Smooth muscle cell of the brain vasculature (primary cell): ENCODE results near the gene JOSD1.

Source experiments
- DNase-seq: peaks from one replicate; pipeline ENCODE4 v3.0.0-alpha.2; 2012; ENCODE audit warnings: low read depth, low spot score

Gene JOSD1

DNA sequence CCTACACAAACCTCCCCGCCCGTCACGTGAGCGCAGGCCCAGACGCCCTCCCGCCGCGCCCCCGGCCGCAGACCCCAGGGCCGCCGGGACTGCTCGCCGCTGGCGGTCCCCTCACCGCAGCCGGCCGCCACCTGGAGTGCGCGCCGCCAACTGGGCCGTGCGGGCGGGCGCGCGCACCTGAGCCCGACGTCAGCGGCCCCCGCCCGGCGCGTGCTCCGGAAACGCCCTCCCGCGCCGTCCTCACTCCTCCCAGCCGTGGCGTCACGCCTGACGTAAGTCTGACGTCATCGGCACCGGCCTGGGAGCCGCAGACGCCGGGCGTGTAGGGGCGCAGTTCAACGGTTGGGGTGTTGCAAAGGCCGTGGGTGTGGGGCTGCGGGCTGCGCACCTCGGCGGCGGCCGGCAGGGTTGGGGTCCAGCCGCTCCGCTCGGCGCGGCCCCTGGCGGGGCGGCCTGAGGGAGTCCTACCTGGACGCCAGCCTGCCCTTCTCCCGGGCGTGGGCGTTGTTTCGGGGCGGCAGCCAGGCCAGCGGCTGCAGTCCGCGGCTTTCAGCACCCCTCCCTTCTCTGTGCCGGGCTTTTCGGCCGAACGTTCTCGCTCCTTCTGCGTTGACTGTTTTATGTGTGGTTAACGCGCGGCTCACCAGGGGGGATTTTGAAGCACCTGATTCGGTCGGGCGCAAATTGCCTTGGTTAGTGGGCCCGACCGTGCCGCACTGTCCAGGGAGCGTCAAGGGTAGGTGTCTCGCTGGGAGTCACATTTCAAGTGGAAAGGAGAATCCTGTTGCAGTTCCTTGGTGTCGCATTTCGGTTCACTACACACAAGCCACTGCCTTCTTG lies at the start of gene JOSD1:
Gene JOSD1 (minus strand): TSS at position 155 of the 840 bp plus-strand sequence. CDS start 956 bp downstream, outside the sequence.
- DNase-seq = peak; percentile 82

DNA sequence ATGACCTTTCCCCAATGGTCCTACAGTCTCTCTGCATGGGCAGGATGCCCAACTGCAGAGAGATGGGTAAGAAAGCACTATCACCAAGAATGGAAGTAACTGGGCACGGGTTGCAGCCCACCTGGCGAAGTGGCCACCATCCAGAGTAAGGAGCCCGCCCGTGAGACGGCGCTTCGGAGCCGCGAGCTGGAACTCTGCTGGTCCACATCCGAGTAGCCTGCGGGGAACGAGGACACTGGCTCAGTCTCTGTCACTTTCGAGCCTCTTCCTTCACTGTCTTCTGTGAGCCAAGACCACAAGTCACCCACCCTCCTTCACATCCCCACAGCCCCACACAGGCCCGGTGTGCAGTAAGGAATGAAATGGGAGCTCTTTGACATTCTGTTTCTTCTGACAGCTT lies 49.4 kb upstream of the JOSD1 start:
- DNase-seq = no peak

DNA sequence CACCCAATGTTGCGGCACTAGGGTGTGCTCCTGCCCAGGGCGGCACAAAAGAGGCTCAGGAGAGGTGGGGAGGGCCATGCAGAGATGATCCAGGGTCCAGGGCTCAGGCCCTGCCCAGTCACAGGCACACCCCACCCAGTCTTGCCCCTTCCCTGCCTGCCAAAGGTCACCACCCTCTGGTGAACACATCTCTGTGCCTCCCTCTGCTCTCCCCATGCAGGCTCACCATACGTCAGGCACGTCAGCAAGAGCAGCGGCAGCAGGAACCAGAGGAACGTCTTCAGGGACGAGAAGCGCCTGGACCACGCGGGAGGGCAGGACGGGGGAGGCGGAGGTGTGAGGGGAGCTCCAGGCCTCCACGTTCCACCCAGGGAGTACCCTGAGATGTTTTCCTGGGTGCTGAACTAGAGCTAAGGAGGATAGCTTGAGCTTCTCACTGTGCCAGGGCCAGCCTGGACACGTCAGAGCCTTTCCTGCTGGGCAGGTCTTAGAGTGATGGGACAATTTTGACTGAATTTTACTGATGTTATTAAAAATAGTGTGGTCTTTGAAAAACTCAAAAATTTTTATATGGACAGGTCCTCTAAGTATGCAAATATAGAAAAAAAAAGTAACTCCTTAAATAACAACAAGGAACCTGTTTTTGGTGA lies 47.9 kb upstream of the JOSD1 start:
- DNase-seq = no peak

DNA sequence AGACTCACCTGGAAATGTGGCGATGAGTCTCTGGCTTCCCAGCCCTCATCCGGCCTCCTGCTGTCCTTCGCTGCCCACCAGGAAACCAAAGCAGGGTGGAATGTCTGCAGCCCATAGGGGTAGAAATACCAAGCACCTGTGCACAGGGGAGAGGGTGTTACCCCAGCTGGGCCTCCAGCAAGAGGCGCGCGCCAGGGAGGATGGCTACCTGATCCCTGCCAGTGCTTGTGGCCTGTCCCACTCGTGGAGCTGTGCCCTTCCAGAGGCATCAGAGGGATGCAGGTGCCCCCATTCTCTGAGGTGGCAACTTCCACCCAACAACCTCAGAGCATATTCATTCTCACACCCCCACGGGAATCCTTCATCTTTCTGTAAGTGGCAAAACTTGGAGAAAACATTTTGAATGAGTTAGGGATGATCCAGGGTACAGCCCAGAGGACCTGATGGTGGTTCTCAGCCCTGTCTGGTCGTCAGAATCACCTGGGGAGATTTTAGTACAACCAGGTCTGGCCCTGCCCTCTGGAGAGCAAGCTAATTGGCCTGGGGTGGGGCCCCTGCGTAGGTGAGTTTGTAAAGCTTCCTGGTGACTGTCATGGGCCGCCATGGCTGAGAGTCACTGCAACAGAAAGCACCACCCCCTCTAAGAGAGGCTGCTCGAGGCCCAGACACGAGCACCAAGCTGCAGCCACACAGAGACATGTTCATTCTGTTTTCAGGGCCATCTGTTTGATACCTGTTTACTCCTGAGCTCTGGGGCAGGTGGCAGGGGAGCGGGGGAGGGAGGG lies 45.1 kb upstream of the JOSD1 start:
- no peak for DNase-seq

DNA sequence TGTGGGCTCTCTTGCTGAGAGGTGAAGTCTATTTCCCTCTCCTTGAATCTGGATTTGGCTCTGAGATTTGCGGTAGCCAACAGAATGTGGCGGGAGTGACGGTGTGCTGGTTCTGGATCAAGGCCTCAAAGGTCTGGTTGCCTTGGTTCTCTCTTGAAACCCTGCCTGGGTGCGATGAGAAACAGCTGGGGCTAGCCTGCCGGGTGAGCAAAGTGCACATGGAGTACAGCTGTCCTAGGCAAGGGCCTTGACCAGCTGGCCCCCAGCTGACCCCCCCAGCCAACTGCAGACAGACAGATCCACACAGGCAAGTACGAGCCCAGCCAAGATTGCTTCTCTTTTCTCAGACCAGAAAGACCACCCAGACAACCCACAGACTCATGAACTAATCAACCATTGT lies 44.2 kb upstream of the JOSD1 start:
- no peak for DNase-seq

DNA sequence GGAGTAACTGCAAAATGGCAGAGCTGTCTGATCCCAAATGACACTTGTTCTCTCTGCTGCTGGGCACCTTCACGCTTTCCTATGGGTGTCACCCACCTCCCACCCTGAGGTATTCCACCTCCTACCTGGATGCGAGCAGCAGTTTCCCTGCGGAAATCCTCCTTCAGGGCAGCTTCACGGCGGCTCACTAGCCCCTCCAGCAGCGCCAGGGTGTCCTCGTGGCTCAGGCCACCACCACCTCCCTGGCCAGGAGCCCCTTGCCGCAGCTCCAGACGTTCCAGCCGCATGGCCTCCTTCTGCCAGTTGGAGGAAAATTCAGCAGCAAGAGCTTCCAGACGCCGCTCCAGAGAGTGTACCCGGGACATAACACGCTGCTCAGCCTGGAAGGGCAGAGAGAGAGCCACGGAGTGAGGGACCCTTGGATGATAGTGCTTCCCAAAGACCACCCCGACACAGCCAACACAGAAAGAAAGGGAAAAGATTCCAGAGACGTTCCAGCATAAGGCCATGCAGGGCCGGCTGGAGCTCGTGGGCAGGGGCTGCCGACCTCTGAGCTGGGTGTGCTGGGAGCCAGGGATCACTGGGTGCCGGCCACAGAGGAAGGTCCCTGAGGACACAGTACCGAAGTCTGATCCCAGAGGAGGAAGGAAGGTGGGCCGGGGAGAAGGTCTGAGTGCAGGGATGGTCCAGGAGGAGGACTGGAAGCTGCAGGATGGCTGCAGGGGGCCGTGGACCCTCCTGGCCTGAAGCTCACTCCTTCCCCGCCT lies 41.6 kb upstream of the JOSD1 start:
- DNase-seq = no peak

DNA sequence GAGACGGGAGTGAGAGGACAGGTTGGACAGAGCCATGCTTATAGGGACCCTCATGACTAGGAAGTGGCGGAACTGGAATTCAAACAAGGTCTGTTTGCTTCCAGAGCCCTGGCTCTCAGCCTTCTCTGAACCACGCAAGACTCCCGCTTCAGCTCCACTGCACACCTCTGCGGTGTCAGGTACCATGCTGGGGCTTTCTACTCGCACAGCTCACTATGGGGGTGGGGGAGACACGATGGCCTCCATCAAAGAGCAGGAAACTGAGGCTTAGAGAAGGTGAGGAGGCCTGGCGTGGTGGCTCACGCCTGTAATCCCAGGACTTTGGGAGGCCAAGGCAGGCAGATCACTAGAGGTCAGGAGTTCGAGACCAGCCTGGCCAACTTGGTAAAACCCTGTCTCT lies 40.8 kb upstream of the JOSD1 start:
- no peak for DNase-seq

DNA sequence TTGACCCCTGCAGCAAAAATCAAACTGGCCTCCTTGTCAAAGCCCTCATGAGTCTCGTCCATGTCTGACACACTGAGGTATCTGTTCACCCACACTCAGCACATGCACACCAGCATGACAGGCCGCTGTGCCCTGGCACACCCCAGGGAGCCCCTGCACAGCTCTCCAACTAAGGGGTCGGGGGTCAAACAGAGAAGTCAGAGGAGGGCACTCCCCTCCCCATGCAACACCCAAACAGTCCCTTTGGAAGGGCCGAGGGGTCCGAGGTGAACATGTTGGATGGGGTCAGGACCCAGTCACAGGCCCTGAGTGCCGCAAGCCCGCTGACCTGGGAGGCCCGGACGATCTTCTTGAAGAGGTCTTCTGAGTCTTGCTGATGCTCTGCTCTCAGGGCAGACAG lies 40.4 kb upstream of the JOSD1 start:
- no peak for DNase-seq

DNA sequence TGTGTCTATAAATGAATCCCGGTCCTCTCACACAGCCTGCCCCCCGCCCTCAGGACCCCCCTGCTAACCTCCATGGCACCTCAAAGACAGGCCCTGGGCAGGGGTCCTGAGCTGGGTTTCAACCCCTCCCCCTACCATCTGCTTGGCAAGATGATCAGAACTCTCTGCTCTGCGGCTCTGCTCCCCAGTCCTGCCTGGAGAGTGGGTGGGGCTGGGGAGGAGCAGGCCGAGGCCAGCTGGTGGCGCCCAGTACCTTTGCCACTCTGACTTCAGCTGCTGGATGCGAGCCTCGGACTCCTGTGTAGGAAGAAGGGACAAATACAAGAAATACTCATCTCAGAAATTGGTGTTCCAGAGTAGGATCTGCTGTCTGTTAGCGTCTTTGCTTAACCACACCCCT lies 40.0 kb upstream of the JOSD1 start:
- DNase-seq = no peak

DNA sequence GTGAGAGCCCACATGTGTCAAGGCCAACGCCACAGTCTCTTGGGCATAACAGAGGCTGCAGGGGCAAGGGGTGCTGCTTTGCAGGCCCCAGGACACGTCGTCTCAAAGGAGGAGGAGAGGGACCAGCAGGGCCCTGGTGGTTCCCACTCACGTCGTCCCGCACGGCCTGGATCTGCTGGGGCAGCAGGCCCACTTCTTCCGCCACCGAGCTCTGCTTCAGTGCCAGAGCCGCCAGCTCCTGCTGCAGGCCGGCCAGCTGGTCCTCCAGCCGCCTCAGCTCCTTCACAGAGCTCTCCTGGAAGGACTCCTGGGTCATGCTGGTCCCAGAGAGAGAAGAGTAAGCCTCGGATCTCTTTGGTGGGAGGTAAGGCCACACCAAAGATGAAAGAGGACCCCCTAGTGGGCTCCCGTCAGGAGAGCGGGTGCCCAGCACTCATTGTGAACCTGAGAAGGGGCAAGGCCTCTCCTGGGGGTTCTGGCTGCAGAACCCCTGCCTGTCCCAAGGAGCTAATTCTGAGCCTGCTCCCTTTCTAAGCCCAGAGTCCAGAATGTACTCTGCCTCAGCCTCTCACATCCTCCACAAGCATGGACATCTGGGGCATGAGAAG lies 39.5 kb upstream of the JOSD1 start:
- no peak for DNase-seq

DNA sequence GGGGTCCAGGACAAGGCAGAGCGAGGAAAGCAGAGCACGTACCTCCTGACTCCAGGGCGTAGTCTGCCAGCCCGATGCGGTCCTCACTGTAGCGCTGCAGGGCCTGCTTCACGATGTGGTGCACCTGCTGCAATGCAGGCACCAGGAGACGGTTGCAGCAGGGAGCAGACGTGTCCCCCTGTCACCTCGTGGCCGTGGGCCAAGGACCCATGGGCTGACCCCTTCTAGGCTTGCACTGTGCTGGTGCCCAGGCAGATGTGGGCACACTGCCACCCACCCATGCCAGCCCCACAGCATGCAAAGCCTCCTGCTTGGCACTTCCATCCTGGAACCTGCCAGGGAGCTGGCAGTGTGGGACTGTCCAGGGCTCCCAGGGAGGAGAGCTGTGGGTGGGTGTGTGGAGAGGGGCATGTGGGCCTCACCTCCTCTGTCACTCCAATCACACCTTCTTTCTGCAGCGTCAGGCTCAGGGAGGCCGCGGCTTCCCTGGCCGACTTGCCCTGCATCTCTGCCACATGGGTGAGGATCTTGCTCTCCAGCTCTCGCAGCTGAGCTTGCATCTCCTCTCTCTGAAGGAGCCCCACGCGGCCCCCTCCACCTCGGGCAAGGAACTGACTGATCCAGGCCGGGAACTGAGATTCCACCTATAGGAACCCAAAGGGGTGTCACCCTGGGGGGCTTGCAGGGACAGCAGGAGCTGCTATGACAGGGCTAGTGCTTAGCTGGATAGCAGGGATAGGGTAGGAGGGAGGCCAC lies 38.7 kb upstream of the JOSD1 start:
- no peak for DNase-seq

DNA sequence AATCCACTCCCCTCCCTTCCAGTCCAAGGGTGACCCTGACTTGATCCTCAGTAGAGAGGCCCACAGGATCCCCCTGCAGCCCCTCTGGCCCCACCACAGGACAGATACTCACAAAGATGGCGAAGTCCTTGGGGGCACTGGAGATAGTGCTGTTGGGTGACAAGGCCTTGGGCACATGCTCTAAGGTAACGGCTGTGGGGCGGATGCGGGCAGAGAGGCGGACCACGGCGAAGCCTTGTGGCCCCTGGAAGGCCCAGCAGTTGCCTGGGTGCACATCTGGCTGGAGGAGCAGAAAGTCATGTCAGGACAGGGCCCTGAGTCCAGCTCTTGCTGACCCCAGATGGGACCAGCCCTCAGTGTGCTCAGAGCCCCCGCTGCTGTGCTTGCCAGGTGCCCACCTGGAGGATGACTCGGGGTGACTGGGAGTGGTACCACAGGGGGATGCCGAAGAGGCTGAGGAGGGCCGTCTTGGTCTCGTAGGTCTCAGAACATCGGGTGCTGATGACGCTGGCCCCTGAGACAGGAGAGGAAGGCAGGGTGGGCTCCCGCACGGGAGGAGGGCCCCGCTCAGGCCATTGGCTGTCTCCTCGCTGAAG lies 37.8 kb upstream of the JOSD1 start:
- DNase-seq = no peak

DNA sequence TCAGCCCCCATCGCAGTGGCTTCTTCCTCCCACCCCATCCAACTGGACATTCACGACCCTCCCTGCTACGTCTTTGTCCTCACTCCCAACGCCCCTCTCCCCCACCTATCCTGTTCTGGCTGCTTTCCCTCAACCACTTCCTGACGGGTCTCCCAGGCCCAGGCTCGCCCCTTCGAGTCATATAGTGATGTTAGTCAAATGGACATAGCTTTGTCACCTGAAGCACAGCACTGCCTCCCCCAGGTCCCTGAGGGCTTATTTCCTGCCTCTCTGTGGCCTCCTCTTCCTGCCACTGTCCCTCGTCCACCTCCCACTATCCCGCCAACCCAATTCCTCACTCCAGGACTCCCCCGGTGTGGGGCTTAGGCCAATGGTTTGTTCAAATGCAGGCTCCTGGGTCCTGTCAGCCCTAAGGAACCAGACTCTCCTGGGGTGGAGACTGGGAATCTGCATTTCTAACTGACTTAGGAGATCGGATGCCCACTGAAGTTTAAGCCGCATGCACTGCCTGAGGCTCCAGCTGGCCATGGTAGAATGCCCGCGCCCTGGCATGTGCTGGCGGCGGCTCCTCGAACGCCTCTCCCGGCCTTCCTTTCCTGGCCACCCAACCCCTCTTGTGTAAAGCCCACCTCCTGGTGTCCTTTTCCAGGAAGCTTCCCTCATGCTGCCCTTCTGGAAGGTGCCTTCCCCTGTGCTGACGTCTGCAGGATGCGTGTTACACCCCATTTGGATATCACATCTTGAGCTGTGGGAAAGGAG lies 36.7 kb upstream of the JOSD1 start:
- DNase-seq = no peak

DNA sequence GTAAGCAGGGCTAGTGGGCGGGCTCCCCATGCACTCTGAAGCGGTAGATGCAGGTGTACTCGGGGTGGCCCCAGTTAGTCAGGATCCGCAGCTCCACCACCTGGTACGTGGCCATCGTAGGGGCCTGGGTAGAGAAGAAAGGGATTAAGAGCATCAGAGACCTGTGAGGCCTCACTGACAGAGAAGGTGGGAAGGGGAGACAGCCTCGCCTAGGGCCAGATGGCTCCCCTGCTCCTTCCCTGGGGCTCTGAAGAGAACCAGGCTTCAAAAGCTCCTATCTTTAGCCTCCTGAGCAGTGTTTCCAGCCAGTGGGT lies 35.5 kb upstream of the JOSD1 start:
- DNase-seq = no peak

DNA sequence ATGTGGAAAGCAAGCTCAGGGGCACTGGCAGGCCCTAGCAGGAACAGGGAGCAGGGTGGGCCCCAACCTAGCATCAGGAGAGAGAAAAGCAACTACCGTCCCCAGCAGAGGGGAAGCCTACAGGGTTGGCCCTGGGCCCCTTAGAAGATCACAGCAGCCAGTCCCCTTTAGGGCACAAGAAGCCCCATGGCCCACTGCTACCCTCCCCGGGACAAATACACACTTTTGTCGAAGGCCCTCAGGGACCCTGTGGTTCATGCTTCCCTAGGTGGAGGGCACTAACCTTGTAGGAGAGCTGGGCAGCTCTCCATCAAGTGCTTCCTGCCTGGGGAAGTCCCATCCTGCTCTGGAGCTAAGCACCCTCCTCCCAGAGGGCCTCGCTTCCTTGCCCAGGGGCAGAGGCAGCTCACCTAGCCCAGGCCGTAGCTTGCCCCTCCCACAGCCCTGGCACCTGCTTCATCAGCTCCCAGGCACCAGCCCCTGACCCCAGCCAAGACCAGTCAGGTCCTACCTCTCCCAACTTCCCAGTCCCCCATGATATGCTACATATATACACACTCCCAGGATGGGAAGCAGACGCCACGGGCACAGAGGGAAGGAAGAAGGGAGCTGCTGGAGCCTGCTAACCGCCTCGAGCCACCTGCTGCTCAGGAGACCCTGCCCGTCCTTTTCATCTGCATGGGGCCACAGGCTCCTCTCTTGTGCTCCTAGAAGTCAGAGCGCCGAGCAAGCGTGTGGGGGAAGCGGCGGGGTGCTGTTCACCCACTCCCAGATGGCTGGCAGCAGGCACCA lies 34.9 kb upstream of the JOSD1 start:
- DNase-seq = no peak

DNA sequence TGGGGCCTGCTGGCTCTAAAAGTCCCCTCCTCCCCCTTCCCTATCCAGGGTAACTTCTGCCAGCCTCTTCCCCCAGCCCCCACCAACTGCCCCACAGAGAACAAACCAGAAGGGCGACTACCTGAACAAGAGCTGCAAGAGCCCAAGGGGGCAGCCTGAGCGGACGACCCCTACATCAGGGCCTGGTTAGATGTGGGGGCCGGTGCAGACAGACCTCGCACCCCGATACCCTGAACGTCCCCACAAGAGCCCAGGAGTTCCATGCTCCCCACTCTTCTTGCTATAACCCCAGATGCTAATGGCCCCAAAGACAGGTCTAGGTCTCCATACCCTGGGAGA lies 34.4 kb upstream of the JOSD1 start:
- DNase-seq = no peak

DNA sequence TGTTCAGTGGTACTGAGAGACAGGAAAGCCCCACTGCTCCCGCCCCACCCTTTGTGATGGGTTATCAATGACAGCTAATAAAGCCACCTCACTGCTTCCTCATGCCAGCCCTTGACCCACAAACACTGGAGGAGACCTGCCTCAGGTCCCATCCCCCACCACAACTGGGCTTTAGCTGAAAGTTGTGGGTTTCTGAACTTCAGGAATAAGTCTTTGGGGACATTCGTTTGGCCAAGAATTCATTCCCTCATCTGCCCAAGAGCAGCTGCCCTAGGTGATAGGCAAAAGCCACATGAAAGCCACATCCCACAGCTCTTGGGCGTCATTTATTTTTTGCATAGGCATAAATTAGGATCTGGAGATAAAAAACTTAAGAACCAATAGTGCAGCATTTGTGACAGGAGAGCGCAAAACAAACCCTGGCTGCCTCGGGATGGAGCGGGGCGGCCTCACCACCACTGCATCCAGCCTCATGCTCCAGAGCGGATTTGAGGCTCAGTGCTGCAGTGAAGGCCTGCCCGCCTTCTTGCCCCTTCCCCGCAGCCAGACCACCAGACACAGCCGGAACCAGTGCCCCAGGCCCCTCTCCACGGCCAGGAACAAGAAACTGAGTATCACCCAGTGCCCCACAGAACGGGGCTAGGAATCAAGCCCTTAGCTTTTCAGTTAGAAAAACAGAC lies 33.8 kb upstream of the JOSD1 start:
- DNase-seq = no peak

DNA sequence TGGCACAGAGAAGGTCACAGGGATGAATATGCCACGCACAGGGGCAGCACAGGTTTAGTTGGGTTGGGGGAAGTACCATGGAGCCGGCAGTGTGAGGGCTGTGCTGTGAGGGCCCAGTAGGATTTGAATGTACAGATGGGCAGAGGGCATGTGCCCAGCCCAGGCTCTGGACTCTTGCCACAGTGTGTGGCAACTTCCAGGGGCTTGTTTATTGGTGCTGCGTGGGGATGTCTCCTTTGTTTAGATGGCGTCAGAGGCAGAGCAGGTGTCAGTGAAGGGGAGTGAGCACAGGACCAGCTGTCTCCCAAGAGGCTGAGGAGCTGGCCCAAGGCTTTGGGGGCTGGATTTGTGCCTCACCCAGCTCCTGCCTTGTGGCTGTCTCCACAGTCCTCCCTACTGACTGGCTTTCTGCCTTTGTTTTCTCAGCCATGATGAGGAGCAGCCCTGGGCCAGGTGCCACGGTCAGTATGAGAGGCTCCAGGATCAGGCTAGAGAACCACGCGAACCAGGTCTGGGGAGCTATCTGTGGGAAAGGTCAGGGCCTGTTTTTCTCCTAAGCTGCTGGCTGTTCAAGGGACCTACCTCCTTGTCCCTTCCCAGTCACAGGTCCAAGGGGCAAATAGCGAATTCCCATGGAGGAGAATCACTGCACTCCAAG lies 33.1 kb upstream of the JOSD1 start:
- DNase-seq = no peak
